HG02870 (cell line): ENCODE results near the gene SLC35F3.
"Not testable (repeated sequence)": the region's sequence is repeated elsewhere in the genome, so short reads cannot be mapped to it uniquely, and the experiment has no call there.

Source experiments
- ATAC-seq: cut with Tn5 transposase; IDR thresholded peaks from one replicate; pipeline ENCODE4 v1.9.1; 2021; ENCODE audit warnings: mild to moderate bottlenecking, moderate library complexity; ENCODE audit not compliant: unreplicated experiment

The SLC35F3 gene

DNA sequence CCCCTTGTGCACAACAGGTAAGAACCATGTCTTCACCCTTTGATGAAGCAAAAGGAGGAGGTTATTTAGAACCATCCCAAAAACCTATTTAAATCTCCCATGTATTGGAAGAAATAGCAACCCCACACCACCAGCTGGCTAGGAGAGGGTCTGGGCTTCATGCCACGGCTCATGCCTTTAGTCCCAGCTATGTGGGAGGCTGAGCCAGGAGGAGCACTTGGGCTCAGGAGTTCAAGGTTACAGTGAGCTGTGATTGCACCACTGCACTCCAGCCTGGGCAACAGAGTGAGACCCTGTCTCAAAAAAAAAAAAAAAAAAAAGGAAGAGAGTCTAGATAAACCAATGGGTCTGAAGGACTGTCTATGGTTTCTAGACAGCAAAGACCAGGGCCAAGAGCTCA, 270.9 kb downstream of the SLC35F3 start:
- ATAC-seq = no peak

DNA sequence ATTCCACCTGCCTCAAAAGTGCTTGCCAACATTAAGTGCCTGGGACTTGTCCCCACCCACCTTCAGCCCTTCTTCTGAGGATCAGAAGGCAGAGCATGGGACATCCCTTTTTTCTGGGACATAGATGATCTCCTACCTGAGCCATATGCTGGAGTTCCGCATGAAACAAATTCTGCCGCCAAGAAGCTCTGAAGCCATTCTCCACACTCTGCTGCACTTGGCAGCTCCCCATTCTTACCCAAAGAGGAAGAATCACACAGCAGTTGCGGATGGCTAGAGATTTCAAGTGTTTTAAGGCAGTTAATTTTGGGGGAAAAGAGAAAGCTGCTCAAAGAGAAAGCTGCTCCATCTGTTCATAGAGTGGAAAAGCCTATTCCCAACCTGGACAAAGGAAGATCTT, 271.5 kb downstream of the SLC35F3 start:
- no peak for ATAC-seq

DNA sequence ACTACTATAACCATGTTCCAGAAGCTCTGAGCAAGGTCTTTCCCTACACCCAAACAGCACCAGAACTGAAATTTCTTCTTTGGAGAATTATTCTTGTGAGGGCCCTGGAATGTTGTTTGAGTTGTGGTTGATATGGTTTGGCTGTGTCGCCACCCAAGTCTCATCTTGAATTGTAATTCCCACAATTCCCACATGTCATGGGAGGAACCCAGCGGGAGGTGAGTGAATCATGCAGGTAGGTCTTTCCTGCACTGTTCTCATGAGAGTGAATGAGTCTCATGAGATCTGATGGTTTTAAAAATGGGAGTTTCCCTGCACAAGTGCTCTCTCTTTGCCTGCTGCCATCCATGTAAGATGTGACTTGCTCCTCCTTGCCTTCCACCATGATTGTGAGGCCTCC, 272.4 kb downstream of the SLC35F3 start:
- not testable (repeated sequence) for ATAC-seq

DNA sequence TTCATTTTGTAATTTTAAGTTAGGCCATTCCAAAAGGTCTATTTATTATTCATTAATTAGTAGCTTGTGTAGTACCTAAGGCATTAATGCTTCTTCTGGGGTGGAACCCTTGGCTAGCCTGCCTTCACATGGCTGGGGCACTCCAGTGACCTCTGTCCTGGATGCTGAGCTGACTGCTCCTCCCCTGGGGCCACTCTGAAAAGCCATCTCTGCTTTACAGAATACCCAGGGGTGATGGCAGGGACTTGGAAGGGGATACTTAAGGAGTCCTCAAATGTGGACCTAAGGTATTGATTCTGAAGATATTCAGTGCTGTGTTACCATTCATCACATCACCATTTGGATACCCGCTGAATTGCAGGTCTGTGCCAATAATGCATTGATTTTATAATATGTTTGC, 281.0 kb downstream of the SLC35F3 start:
- ATAC-seq = no peak

DNA sequence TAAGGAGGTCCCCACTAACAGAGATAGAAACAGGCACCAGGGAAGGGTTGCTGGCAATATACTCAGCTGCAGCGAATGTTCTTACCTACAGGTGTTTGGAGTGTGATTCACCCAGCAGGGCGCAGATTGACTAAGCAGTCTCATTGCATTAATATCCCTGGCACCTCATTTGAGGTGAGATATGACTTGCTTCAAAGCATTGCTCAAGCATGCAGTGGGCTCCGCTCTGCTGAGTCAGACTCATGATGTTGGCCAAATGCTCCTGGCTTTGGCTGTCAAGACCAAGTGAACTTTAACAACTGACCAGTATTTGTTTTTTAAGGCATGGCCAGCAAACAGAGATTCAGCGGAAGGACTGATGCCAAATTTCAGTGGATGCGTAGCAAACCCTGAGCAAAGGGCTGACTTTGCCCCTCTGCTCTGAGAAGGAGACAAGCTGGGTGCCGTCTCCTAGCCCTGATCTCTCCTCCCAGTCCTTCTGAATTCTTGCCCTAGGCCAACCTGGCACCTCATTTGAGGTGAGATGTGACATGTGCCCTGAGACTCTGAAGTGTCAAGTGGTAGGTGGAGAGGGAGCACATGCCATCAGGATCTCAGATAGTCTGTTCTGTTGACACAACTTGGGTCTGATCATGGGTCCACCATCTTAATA, 281.7 kb downstream of the SLC35F3 start:
- no peak for ATAC-seq

DNA sequence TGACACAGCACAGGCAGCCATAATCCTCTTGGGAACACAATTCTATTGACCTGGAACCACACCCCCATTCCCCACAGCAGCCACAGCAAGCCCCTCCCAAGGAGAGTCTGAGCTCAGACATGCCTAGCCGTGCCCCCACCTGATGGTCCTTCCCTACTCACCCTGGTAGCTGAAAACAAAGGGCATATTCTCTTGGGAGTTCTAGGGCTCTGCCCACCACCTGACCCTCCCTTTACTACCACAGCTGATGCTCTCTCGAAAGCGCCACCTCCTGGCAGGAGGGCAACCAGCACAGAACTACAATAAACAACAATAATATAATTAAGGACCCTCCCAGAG, 283.9 kb downstream of the SLC35F3 start:
- no peak for ATAC-seq

DNA sequence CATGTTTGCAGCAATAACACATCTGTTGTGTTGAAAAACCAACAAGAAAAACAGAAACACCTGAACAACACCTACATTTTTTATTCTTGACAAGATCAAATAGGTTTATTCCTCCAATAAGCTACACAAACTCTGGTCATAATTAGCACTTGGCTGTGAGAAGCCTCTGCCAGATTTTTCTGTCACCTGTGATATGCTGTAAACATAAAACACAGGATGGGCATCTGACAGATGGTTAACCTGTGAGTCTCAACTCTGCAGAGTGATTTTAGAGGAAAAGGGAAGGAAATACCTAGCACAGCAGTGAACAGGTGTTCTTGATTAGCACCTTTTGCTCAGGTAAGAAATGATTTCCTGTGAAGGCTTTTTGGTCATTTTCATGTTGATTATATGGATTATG, 293.4 kb downstream of the SLC35F3 start:
- ATAC-seq = no peak

DNA sequence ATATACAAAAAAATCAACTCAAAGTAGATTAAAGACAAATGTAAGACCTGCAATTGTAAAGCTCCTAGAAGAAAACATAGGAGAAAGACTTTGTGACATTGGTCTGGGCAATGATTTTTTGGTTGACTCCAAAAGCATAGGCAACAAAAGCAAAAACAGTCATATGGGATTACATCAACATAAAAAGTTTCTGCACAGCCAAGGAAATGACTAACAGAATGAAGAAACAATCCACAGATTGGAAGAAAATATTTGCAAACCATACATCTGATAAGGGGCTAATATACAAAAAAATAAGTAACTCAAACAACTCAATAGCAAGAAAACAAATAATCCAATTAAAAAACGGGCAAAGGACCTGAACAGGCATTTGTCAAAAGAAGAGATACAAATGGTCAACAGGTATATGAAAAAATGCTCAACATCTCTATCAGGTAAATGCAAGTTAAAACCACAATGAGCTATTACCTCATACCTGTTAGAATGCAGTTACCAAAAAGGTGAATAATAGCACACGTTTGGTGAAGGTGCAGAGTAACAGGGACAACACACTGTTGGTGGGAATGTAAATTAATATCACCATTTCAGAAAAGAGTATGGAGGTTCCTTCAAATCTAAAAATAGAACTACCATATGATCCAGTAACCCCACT, 295.1 kb downstream of the SLC35F3 start:
- ATAC-seq = no peak

DNA sequence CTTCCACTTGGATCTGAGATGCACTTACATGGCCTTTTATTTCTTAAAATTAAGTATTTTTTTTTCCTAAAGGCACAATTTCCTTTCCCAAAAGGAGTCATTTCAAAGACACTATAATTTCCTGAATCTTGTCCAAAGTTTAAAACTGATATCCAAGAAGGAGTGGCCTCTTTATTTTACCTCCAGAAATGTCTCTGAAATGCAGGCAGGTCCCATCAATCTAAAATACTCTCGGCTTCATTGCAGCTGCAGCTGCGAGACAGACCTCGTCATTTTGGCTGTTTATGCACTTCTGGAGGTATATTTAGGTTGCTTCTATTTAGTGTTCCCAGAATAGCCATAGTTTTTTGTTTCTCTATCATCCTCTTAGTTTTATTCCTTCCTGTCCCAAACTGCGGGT, 296.1 kb downstream of the SLC35F3 start:
- ATAC-seq = no peak

DNA sequence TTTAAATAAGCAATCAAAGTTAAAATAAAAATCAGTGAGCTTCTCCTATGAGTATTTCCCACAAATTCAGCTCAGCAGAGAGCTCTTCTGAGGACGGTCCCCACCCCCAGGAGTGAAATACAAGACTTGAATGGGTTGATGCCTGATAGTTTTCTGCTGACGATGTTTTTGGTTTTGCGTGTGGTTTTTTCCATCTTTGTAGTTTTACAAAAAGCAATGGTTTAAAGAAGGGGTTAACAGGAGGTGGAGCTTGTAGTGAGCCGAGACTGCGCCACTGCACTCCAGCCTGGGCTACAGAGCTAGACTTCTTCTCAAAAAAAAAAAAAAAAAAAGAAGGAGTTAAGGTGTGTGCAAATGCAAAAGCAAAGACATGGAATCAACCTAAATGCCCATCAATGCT, 297.1 kb downstream of the SLC35F3 start:
- no peak for ATAC-seq

DNA sequence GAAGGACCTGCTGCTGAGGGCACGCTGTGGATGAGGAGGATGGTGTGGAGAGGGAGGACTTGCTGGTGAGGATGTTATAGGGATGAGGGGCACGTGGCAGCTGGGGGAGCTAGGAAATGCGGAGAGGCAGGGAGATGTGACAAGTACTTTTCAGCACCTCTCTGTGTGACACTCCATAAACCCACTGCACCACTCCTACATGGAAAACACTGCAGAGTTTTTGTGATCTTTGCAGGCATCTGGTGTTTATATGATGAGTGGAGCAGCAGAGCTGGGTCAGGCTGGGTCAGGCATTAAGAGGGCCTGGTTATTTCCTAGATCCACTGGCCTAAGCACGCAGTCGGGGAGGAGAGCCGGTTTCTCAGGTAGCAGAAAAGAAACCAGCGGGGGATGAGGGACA, 301.5 kb downstream of the SLC35F3 start:
- no peak for ATAC-seq

DNA sequence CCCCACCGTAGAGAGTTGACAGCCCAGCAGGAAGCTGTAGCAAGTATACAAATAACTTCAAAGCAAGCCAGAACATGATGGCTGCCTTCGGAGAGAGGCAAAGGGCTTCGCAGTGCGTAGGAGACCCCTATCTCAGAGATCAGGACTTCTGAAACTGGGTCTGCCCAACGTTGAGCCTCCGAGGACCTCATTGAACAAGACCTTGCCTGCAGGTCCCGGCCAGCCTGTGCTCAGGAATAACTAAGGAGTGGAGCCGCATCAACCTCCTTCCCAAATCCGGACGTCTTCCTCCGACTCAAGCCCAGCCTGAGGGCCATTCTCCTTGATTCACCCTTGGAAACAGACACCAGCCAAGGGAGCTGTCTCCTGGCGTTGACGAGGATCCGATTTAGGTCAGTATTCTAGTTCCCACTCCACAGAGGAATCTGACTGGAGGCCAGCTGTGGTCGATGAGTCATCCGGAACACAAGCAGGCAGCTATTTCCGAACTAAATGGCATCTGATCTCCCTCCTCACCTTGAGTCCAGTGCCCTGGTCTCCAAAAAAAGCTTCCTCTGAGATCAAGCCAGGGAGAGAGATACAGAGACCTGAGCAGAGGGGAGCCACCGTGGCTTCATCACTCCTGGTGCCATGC, 302.3 kb downstream of the SLC35F3 start:
- no peak for ATAC-seq

DNA sequence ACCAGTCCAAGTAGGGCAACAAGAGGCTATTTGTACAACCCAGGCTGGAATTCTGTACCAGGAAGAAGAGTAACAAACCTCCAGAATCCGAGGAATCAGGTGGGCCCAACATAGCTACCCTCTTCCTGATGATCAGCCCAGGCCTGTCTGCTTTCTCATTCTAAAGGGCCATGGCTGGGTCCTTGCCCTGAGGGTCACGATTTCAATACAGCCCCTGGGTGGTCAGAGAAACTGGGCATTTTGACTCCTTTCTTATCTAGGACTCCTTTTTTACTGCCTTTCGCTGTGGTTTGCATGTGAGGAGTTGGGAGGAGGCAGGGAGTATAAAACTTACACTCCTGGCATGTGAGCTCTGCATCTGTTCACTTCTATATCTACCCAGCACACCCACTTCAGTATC, 303.9 kb downstream of the SLC35F3 start:
- no peak for ATAC-seq

DNA sequence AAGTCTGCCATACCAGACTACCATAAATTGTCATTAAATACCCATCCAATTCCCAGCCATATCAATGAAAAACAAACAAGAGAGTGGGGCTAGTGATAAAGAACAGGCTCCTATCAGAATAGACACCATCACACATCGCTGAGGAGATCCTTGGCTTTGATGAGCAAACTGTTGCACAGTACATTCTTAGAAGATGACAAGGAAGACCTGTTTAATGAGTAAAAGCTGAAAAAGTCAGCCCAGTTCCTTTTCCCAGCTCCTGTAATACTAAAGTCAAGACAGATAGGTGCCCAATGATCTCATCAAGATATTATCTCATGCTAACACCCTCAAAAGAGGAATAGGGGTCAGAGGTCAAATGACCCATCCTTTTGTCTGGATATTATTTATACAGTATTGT, 304.3 kb downstream of the SLC35F3 start:
- ATAC-seq = no peak

DNA sequence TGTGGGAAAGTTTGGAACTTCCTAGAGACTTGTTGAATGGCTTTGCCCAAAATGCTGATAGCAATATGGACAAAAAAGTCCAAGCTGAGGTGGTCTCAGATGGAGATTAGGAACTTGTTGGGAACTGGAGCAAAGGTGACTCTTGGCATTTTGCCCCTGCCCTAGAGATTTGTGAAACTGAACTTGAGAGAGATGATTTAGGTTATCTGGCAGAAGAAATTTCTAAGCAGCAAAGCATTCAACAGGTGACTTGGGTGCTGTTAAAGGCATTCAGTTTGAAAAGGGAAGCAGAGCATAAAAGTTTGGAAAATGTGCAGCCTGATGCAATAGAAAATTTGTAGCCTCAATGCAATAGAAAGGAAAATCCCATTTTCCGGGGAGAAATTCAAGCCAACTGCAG, 306.0 kb downstream of the SLC35F3 start:
- not testable (repeated sequence) for ATAC-seq

DNA sequence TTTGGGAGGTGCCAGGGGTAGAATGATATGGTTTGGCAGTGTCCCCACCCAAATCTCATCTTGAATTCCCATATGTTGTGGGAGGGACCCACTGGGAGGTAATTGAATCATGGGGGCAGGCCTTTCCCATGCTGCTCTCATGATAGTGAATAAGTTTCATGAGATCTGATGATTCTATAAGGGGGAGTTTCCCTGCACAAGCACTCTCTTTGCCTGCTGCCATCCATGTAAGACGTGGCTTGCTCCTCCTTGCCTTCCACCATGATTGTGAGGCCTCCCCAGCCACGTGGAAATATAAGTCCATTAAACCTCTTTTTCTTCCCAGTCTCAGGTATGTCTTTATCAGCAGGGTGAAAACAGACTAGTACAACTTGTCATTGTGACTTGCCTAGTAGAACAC, 307.4 kb downstream of the SLC35F3 start:
- not testable (repeated sequence) for ATAC-seq

DNA sequence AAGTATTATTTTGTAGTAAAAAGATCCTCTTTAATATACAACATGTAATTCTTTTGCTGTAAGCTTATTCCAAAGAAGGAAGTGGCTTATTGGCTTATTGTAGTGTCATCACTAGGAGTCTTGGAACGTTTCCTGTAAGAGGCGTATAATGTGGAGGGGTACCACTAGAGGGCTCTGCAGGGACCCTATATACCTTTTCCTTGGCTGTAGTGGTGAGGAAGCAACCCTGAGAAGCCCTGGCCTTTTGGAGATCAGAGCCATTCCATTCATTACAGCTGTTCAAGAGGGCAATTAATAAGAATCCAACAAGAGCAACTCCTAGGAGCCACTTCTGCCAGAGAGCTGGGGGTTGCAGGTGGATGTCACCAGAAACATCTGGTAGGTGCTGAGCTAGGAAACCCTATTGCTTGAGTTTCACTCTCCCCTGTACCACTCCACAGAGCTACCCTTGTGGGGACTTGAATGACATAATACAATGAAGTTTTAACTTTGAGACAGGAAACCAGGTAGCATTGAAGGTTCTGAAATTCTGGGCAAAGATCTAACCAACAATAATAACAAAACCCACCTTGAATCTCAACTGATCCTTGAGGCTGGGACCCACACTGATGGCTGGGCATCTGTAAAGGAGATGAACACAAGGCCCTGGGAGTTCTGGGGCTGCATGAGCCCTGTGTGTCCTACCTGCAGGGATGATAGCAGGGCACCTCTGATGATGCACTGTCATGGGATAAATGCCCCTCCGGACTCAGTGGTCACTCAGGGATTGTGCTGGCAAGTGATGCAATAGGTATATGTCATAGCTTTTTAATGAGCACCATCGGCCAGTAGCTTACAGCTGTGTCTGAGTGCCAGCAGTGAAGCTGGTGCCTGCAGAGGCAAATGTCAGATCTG, 308.5 kb downstream of the SLC35F3 start:
- no peak for ATAC-seq

DNA sequence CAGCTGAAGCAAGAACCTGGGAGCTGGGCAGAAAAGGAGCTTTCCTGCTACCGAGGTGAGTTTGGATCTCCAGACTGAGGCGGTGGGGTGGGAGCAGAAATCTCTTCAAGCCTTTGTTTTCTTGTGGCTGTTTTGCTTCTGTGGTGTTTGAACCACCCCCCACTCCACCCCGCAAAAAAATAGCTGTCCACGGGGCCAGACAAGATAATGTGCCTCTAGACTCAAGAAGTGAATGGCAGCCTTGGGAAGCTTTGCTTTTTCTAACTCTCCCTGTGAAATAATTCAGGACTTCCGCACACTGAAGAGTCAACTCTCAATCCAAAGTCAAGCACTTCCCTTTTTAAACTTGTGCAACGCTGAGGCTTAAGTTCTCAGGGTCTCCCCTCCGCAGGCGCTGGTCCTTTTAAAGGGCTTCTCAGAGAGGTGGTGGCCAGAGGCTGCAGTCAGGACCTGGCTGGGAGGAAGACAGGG, 309.2 kb downstream of the SLC35F3 start:
- ATAC-seq = no peak

DNA sequence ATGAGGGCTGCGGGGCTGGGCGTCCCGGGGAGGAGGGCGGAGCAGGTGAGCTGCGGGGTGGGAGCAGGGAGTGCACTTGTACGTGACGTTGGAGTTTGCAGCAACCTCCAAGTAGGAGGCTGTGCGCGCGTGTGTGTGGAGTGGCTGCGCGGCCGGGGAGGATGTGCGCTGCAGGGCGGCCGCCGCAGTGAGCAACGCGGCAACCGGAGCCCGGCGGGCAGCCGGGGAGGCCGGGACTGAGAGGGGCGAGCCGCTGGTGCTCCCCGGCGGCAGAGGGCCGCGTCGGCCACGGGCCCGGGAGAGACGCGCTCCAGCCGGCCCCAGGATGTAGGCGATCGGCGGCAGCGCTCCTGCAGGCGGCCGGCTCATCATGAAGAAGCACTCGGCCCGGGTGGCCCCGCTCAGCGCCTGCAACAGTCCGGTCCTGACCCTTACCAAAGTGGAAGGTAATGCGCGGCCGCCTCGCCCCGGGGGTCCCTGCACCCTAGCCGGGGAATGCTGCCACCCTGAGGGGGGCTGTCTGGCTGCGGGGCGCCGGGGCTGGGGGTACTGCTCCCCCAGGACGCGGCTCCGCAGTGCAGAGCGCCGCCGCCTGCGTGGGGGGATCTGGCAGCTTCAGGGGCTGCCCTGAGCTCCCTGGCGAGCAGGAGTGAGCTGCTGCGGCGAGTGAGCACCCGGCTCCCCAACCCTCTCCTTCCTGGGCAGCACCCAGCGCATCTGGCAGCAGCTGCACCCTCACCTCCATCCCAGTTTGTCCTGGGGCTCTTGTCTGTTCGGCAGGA, 309.8 kb downstream of the SLC35F3 start:
- no peak for ATAC-seq
